SK-MEL-5 (cell line): Measurements from ENCODE around the gene TMEM9B. TPM values are rescaled to one million over a fixed set of nuclear protein-coding genes. Genes with fewer than 3 reads are reported as not detected.
"Not testable (repeated sequence)": the region's sequence is repeated elsewhere in the genome, so short reads cannot be mapped to it uniquely, and the experiment has no call there.

Source experiments
- DNase-seq: peaks from one replicate; pipeline ENCODE4 v3.0.0-alpha.2; 2016; ENCODE audit warnings: low read depth, low spot score
- in situ Hi-C: cut with HindIII; loops from 2 replicates; pipeline ENCODE4 v1.10.0; 2016; ENCODE audit warnings: low sequenced_read_pairs, high pct_unique_total_duplicates, low pct_unique_long_range_greater_than_20kb
- total RNA-seq: library from RNA; depleted of rRNA; stranded (reverse); fragments of >200 nt; shearing (Covaris generic); gene quantifications from 2 replicates; pipeline ENCODE4 v1.2.3, GENCODE V29; 2014

The TMEM9B gene
- total RNA-seq, 1 experiment from 2014 or later = 56.8 TPM

DNA sequence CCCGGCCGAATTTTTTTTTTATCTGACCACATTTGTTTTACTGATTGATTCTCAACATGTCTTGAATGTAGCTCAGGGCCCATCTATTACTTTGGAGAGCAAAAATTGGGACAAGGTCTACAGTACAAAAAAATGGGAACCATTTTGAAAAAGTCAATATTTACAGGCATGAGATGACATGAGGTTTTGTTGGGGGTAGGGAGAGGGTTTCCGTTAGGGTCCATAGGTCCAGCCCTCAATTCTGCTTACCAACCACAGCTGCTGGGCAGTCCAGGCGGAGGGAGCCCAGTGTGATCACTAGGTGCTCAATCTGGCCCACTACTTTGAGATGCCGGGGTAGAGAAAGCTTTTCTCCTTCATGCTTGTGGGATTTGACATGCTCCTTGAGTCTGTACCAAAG lies 21.2 kb upstream of the TMEM9B start:
- in situ Hi-C loops = no loop called here
- no peak for DNase-seq

DNA sequence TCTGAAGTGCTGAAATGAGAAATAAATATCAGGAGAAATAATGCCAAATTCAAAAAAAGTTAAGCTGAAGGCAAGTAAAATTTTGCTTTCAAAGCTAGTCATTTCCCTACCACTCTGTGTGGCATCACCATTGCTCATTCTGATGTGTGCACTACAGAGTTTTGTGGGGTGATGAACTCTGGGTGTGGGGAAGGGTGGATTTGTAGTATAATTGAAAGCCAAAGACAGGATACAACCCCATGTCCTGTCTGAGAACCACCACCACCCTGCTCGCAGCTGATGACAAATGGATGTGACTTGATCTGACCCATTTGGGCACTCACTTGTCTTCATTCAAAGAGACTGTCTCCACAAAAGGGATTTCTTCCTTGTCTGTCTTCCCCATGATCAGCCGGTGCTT lies 19.3 kb upstream of the TMEM9B start:
- no peak for DNase-seq
- in situ Hi-C loops = no loop called here

GRCh38 chr11:8980485-8980884 lies 16.2 kb upstream of the TMEM9B start:
- DNase-seq = no peak
- in situ Hi-C loops = no loop called here

GRCh38 chr11:8979365-8979764 lies 15.1 kb upstream of the TMEM9B start:
- DNase-seq, in situ Hi-C loops: not testable (repeated sequence)

DNA sequence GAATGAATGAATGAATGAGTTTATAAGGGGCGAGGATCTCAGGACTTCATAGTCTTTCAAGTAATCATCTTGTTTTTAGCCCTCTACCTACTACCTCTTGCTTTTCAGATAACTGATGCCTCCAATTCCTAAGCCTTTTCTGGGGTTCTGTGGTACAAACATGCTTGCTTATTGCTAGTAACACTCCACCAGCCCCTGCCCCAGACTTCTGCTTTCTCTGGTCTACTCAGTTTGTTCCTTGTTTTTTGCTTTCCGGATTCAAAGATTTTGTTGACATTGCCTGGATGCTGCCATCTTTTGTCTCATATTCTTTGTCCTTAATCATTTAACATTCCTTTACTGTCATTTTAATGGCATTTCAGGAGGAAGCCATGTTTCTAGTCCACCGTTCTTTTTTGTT lies 8.9 kb upstream of the TMEM9B start:
- no peak for DNase-seq
- in situ Hi-C loops = no loop called here

- in situ Hi-C loops = no loop called here
- DNase-seq = no peak
Observed at GRCh38 chr11:8971924-8972316, 7.7 kb upstream of the TMEM9B start.

DNA sequence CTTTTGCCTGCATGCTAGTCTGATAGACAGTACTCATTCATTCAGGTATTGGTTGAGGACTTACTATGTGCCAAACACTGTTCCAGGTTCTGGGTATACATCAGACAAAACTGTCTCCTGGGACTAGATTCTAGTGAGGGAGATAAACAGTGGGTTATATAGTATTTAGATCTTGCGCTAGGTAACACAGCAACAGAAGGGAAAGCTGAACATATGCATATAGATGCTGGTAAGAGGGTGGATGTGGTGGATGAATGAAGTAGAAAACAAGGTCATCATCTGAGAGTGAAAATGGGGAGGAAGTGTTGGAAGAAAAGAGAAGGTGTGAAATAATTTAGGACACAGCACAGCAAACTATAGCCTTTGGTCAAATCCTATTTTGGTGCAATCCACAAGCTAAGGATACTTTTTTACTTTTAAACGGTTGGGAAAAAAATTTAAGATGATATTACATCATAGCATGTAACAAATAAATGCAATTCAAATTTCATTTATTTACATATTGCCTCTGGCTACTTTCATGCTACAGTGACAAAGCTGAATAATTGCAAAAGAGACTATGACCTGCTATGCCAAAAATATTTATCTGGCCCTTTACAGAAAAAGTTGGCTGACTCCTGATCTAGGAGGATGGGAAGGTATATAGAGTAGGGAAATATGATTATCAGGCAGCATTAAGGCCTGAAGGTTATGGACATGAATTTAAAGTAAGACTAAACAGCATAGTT lies 7.1 kb upstream of the TMEM9B start:
- in situ Hi-C loops = no loop called here
- DNase-seq = no peak

- in situ Hi-C loops = no loop called here
- DNase-seq = no peak
Observed at GRCh38 chr11:8967184-8967583, 2.9 kb upstream of the TMEM9B start.

DNA sequence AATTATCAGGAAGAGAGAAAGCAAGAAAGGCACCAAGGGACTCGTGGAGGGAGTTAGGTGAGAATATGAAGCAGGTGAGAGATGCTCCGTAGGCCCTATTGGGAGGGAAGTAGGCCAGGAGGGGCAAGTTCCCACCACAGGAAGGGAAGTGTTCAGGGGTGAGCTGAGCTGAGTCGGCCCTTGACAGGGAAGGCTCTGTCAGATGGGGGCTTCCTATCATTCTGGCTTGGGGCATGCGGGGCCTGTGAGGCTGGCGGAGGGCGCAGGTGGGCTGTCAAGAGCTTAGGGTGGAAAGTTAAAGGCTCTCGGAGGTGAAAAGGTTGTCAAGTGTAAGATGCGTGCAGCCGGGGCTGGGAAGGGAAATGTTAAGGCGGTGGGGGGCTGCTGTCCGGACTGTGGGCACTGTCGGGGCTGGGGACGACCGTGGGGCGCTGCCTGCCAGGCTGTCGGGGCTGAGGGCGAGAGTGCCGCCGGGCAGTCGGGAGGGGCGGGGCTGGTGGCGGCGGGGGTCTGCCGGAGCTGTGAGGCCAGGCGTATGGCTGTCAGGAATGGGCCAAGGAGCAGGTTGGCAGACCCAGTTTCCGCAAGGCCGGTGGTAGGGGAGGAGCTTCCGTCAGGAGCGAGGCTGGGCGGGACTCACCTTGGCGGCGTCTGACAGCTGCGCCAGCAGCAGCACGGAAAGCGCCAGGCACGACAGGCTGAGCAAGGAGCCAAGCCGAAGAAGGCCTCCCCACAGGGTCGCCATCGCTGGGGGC lies 496 bp downstream of the TMEM9B start:
- in situ Hi-C loops = no loop called here
- peak; percentile 75 for DNase-seq

- no peak for DNase-seq
- in situ Hi-C loops = no loop called here
Observed at GRCh38 chr11:8962841-8963240, 1.4 kb downstream of the TMEM9B start.

DNA sequence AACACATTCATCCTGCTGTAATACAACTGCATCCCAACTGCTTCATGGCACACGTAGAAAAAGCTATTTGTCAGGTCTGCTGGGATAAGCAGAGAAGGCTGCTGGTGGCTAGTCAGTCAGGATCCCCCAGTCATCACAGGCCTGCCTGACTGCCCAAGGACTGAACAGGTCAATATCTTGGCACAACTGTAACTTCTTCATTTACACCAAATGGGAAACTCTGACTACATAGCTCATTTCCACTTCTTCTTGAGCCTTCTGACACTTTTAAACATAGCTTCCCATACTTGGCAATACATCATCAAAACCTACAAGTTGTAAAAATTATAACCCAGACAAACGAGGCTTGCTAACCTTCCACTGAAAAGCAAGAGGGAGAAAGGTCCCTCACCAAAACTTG lies 2.8 kb downstream of the TMEM9B start:
- in situ Hi-C loops = no loop called here
- no peak for DNase-seq

- DNase-seq = peak; percentile 83
- in situ Hi-C loops = no loop called here
Observed at GRCh38 chr11:8959546-8960166, 4.6 kb downstream of the TMEM9B start.

GRCh38 chr11:8956860-8957259 lies 7.4 kb downstream of the TMEM9B start:
- DNase-seq = no peak
- in situ Hi-C loops = no loop called here

DNA sequence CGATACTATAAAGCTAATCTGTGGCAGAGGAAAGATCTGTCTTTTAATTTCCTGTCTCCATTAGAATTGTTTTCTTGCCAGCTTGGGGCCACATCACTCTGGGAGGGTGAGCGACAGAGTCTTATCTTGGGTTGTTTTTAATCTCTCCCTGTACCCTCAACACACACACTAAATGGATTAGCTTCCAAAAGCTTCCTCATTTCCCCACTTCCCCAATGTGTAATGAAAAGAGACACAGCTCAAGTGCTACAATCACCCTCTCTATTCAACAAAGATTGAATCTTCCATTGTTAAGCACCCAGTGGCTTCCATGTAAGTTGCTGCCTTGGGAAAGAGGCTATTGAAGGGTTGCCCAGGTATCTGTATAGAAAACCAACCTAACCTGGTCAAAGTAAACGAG lies 15.4 kb downstream of the TMEM9B start:
- no peak for DNase-seq
- in situ Hi-C loops = no loop called here

DNA sequence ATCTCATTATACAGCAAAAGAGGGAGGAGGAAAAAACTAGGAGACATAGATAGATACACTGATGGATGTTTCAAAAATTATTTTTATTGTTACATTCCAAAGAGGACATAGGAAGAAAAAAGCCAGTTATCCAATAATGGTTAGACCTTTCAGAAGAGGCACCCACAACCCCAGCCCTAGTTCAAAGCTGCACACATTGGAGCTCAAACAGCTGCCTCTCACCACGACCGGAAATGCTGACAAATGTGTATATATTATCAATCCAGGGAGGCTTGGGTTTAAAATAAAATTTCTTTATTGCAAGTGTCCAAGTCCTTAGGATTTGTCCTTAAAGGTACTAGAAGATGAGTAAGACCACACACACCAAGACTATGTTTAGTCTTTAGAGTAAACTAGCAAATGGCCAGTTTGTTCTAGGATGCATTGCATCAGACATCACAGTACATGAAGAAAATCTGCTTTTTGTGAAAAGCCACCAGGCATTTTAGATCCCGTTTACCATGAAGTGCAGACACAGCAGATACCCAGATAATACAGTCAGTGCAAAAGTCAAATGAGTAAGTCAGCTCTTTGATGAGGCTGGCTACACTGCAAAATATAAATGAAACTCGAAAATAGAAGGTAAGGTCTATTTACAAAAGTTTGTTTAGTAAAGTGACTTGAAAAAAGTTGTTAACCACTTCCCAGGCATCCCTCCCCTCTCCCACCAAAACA lies 16.9 kb downstream of the TMEM9B start:
- no peak for DNase-seq
- in situ Hi-C loops = no loop called here

DNA sequence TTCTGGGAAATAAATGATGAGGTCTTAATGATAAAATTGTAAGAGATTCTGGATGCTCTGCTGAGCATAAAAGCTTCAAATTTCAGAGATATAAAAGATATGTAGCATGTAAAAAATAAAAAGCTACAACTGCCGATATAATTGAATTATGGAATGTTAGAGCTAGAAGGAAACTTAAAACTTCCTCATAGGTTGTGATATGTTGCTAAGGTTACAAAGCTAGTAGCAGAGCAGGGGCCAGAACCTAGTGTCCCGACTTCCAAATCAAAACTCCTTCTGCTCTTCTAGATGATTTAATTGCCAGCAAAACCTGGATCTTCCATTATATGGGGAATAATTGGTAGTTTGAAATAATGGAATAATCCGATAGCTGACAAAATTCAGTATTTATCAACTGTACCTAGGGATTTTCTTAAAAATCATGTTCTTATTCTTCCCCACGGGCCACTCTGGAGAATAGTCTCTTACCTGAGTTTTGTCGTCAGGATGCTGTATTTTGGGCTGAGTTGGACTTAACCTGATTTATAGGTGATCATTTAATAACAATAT lies 21.6 kb downstream of the TMEM9B start, which contains the start of gene ASCL3:
ASCL3 (minus strand) TSS at position 499 of the 549 bp plus-strand sequence. CDS start 4,855 bp downstream, outside the sequence.
- in situ Hi-C loops = no loop called here
- no peak for DNase-seq

DNA sequence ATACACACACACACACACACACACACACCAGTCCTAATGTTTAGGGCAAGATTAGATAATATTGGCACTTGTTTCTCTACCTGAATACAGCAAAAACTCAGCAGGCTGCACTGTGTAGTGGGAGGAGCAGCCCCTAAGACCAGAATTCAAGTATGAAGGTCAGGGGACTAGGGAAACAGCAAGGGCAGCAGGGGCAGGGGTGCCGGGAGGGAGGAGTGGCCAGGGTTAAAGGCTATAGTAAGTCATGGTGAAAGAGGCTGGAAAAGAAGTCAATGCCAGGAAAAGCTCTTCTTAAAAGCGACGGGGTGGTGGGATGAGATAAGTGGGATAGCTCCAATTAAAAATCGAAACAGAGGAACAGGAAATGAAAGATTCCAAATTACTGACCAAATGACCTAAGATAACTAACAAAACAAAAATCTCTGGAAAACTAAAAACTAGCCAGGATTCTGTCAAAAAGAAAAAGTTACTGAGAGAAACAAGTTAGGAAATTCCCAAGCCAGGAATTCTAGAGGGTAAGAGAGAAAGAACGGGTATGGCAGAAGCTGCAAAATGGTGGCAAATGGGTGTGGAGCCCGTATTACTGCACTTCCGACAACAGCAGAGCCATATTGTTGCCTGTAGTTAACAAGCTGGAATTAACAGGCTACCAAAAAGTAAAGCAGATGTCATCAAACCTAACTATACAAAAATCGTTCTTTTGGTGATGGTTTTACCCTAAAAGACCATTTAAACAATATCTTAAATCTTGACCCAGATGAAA lies 22.7 kb downstream of the TMEM9B start:
- no peak for DNase-seq
- in situ Hi-C loops = no loop called here
